WI38 (cell line): ENCODE results near the gene ADIRF.
"Not testable (repeated sequence)": the region's sequence is repeated elsewhere in the genome, so short reads cannot be mapped to it uniquely, and the experiment has no call there.

Experiments
- H3K4me3 ChIP-seq: 2 replicates; pipeline ENCODE4 v1.5.1; 2011; ENCODE audit warnings: low read depth, mild to moderate bottlenecking, control low read depth, low read length
- CTCF ChIP-seq: IDR thresholded peaks from 2 replicates; pipeline ENCODE4 v1.5.1; 2012; ENCODE audit warnings: low read depth, mild to moderate bottlenecking, control low read depth, low read length

The ADIRF gene

GRCh38 chr10:86943316-86944030, 24.8 kb upstream of the ADIRF start:
- no peak for TF ChIP-seq CTCF

GRCh38 chr10:86944031-86944419, 24.3 kb upstream of the ADIRF start:
- no peak for TF ChIP-seq CTCF
- no peak overlapping the region for H3K4me3 ChIP-seq

More at GRCh38 chr10:86943316-86944030, 24.8 kb upstream of the ADIRF start:
- no peak overlapping the region for H3K4me3 ChIP-seq

GRCh38 chr10:86944471-86944870, 23.8 kb upstream of the ADIRF start:
- no peak overlapping the region for H3K4me3 ChIP-seq
- TF ChIP-seq CTCF, result no peak

- no peak overlapping the region for H3K4me3 ChIP-seq
- no peak for TF ChIP-seq CTCF
These were observed 23.4 kb upstream of the ADIRF start for GRCh38 chr10:86944907-86945306.

- TF ChIP-seq CTCF, result no peak
- H3K4me3 ChIP-seq, result no peak overlapping the region
These were observed 22.7 kb upstream of the ADIRF start for GRCh38 chr10:86945361-86946212.

GRCh38 chr10:86946213-86947155, 21.8 kb upstream of the ADIRF start:
- TF ChIP-seq CTCF, result no peak
- H3K4me3 ChIP-seq, result no peak overlapping the region

- H3K4me3 ChIP-seq, result not testable (repeated sequence)
These were observed 20.5 kb upstream of the ADIRF start for GRCh38 chr10:86947806-86948205.
